ENCODE measurements around the gene MEGF11. TPM values are rescaled to one million over a fixed set of nuclear protein-coding genes. Genes with fewer than 3 reads are reported as not detected.

The MEGF11 gene
- polyA plus RNA-seq, 1 donor: 0.66 TPM

GRCh38 chr15:65949491-65949890, 304.1 kb downstream of the MEGF11 start:
- no peak overlapping the region for H3K27ac ChIP-seq (ENCODE audit: low read length)
- WGBS (ENCODE audit: insufficient coverage, low lambda C conversion rate): no CpG with 5 or more reads among the region's 6 CpGs

GRCh38 chr15:65949011-65949410, 304.5 kb downstream of the MEGF11 start:
- no peak overlapping the region for H3K4me3 ChIP-seq (ENCODE audit: low read length)
- no peak overlapping the region for H3K27ac ChIP-seq (ENCODE audit: low read length)
- no peaks in the 10 kb centered on the region for H3K9me3 ChIP-seq (ENCODE audit: control insufficient read depth, low read depth, low read length)
- H3K27me3 ChIP-seq (ENCODE audit: control insufficient read depth, insufficient read depth, low read length): peaks cover 8% of the 10 kb centered on the region
- no peaks in the 10 kb centered on the region for H3K36me3 ChIP-seq (ENCODE audit: control insufficient read depth, insufficient read depth, low read length)
- WGBS (ENCODE audit: insufficient coverage, low lambda C conversion rate): no CpG with 5 or more reads among the region's 6 CpGs
- H3K4me1 ChIP-seq (ENCODE audit: control insufficient read depth, insufficient read depth, low read length): no peaks in the 10 kb centered on the region
- DNase-seq: no peak

More at GRCh38 chr15:65949491-65949890, 304.1 kb downstream of the MEGF11 start:
- no peaks in the 10 kb centered on the region for H3K9me3 ChIP-seq (ENCODE audit: control insufficient read depth, low read depth, low read length)
- no peaks in the 10 kb centered on the region for H3K36me3 ChIP-seq (ENCODE audit: control insufficient read depth, insufficient read depth, low read length)
- DNase-seq: no peak
- H3K27me3 ChIP-seq (ENCODE audit: control insufficient read depth, insufficient read depth, low read length): peaks cover 8% of the 10 kb centered on the region
- no peak overlapping the region for H3K4me3 ChIP-seq (ENCODE audit: low read length)
- H3K4me1 ChIP-seq (ENCODE audit: control insufficient read depth, insufficient read depth, low read length): no peaks in the 10 kb centered on the region

- peak in 1 of 2 donors; percentile 43 for DNase-seq
- WGBS (ENCODE audit: insufficient coverage, low lambda C conversion rate): no CpG with 5 or more reads among the region's 8 CpGs
- Histone ChIP-seq H3K4me1 (ENCODE audit: control insufficient read depth, insufficient read depth, low read length) (no peaks in the 10 kb centered on the region), H3K27ac (ENCODE audit: low read length) (no peak overlapping the region), H3K9me3 (ENCODE audit: control insufficient read depth, low read depth, low read length) (no peaks in the 10 kb centered on the region), H3K4me3 (ENCODE audit: low read length) (no peak overlapping the region), H3K36me3 (ENCODE audit: control insufficient read depth, insufficient read depth, low read length) (no peaks in the 10 kb centered on the region), H3K27me3 (ENCODE audit: control insufficient read depth, insufficient read depth, low read length) (peaks cover 8% of the 10 kb centered on the region)
Measured at GRCh38 chr15:65948383-65948782, 305.2 kb downstream of the MEGF11 start.

- DNase-seq: no peak
- Histone ChIP-seq H3K36me3 (ENCODE audit: control insufficient read depth, insufficient read depth, low read length) (no peaks in the 10 kb centered on the region), H3K27me3 (ENCODE audit: control insufficient read depth, insufficient read depth, low read length) (peaks cover 8% of the 10 kb centered on the region), H3K4me1 (ENCODE audit: control insufficient read depth, insufficient read depth, low read length) (no peaks in the 10 kb centered on the region), H3K9me3 (ENCODE audit: control insufficient read depth, low read depth, low read length) (no peaks in the 10 kb centered on the region), H3K4me3 (ENCODE audit: low read length) (no peak overlapping the region), H3K27ac (ENCODE audit: low read length) (no peak overlapping the region)
- no CpG with 5 or more reads among the region's 3 CpGs for WGBS (ENCODE audit: insufficient coverage, low lambda C conversion rate)
Measured at GRCh38 chr15:65947041-65947440, 306.5 kb downstream of the MEGF11 start.

GRCh38 chr15:65945616-65946015, 307.9 kb downstream of the MEGF11 start:
- H3K27ac ChIP-seq (ENCODE audit: low read length): no peak overlapping the region
- H3K36me3 ChIP-seq (ENCODE audit: control insufficient read depth, insufficient read depth, low read length): no peaks in the 10 kb centered on the region
- peaks cover 8% of the 10 kb centered on the region for H3K27me3 ChIP-seq (ENCODE audit: control insufficient read depth, insufficient read depth, low read length)
- H3K4me3 ChIP-seq (ENCODE audit: low read length): no peak overlapping the region
- WGBS (ENCODE audit: insufficient coverage, low lambda C conversion rate): no CpG with 5 or more reads among the region's 6 CpGs
- H3K9me3 ChIP-seq (ENCODE audit: control insufficient read depth, low read depth, low read length): no peaks in the 10 kb centered on the region
- no peak for DNase-seq
- no peaks in the 10 kb centered on the region for H3K4me1 ChIP-seq (ENCODE audit: control insufficient read depth, insufficient read depth, low read length)

GRCh38 chr15:65944404-65944803, 309.1 kb downstream of the MEGF11 start:
- H3K9me3 ChIP-seq (ENCODE audit: control insufficient read depth, low read depth, low read length): no peaks in the 10 kb centered on the region
- no peak overlapping the region for H3K4me3 ChIP-seq (ENCODE audit: low read length)
- no peak for DNase-seq
- H3K4me1 ChIP-seq (ENCODE audit: control insufficient read depth, insufficient read depth, low read length): no peaks in the 10 kb centered on the region
- 100% methylated on average over 1 of the region's 3 CpGs for WGBS (ENCODE audit: insufficient coverage, low lambda C conversion rate)
- H3K27me3 ChIP-seq (ENCODE audit: control insufficient read depth, insufficient read depth, low read length): peaks cover 8% of the 10 kb centered on the region
- H3K27ac ChIP-seq (ENCODE audit: low read length): no peak overlapping the region
- H3K36me3 ChIP-seq (ENCODE audit: control insufficient read depth, insufficient read depth, low read length): no peaks in the 10 kb centered on the region

GRCh38 chr15:65942436-65942835, 311.1 kb downstream of the MEGF11 start:
- H3K27ac ChIP-seq (ENCODE audit: low read length): no peak overlapping the region
- H3K9me3 ChIP-seq (ENCODE audit: control insufficient read depth, low read depth, low read length): no peaks in the 10 kb centered on the region
- H3K36me3 ChIP-seq (ENCODE audit: control insufficient read depth, insufficient read depth, low read length): no peaks in the 10 kb centered on the region
- H3K4me1 ChIP-seq (ENCODE audit: control insufficient read depth, insufficient read depth, low read length): no peaks in the 10 kb centered on the region
- no peak overlapping the region for H3K4me3 ChIP-seq (ENCODE audit: low read length)
- no CpG with 5 or more reads among the region's 4 CpGs for whole genome bisulfite sequencing (ENCODE audit: insufficient coverage, low lambda C conversion rate)
- no peak for DNase-seq
- peaks cover 2% of the 10 kb centered on the region for H3K27me3 ChIP-seq (ENCODE audit: control insufficient read depth, insufficient read depth, low read length)

- no peak overlapping the region for H3K27ac ChIP-seq (ENCODE audit: low read length)
- H3K36me3 ChIP-seq (ENCODE audit: control insufficient read depth, insufficient read depth, low read length): no peaks in the 10 kb centered on the region
- no peak for DNase-seq
- no peaks in the 10 kb centered on the region for H3K27me3 ChIP-seq (ENCODE audit: control insufficient read depth, insufficient read depth, low read length)
- H3K4me1 ChIP-seq (ENCODE audit: control insufficient read depth, insufficient read depth, low read length): no peaks in the 10 kb centered on the region
- no peak overlapping the region for H3K4me3 ChIP-seq (ENCODE audit: low read length)
- no peaks in the 10 kb centered on the region for H3K9me3 ChIP-seq (ENCODE audit: control insufficient read depth, low read depth, low read length)
Measured at GRCh38 chr15:65940618-65940909, 313.0 kb downstream of the MEGF11 start.

GRCh38 chr15:65939901-65940617, 313.5 kb downstream of the MEGF11 start:
- no peak overlapping the region for H3K4me3 ChIP-seq (ENCODE audit: low read length)
- H3K9me3 ChIP-seq (ENCODE audit: control insufficient read depth, low read depth, low read length): no peaks in the 10 kb centered on the region
- no peaks in the 10 kb centered on the region for H3K36me3 ChIP-seq (ENCODE audit: control insufficient read depth, insufficient read depth, low read length)
- no CpG with 5 or more reads among the region's 10 CpGs for WGBS (ENCODE audit: insufficient coverage, low lambda C conversion rate)
- H3K27ac ChIP-seq (ENCODE audit: low read length): no peak overlapping the region
- no peaks in the 10 kb centered on the region for H3K4me1 ChIP-seq (ENCODE audit: control insufficient read depth, insufficient read depth, low read length)
- H3K27me3 ChIP-seq (ENCODE audit: control insufficient read depth, insufficient read depth, low read length): no peaks in the 10 kb centered on the region
- DNase-seq: no peak

- DNase-seq: no peak
- no peaks in the 10 kb centered on the region for H3K9me3 ChIP-seq (ENCODE audit: control insufficient read depth, low read depth, low read length)
- no CpG with 5 or more reads among the region's 4 CpGs for WGBS (ENCODE audit: insufficient coverage, low lambda C conversion rate)
- H3K27me3 ChIP-seq (ENCODE audit: control insufficient read depth, insufficient read depth, low read length): no peaks in the 10 kb centered on the region
- no peaks in the 10 kb centered on the region for H3K4me1 ChIP-seq (ENCODE audit: control insufficient read depth, insufficient read depth, low read length)
- H3K4me3 ChIP-seq (ENCODE audit: low read length): no peak overlapping the region
- H3K27ac ChIP-seq (ENCODE audit: low read length): no peak overlapping the region
- no peaks in the 10 kb centered on the region for H3K36me3 ChIP-seq (ENCODE audit: control insufficient read depth, insufficient read depth, low read length)
Measured at GRCh38 chr15:65938604-65939003, 314.9 kb downstream of the MEGF11 start.

- H3K36me3 ChIP-seq (ENCODE audit: control insufficient read depth, insufficient read depth, low read length): no peaks in the 10 kb centered on the region
- H3K27ac ChIP-seq (ENCODE audit: low read length): no peak overlapping the region
- no peaks in the 10 kb centered on the region for H3K9me3 ChIP-seq (ENCODE audit: control insufficient read depth, low read depth, low read length)
- no peak for DNase-seq
- H3K27me3 ChIP-seq (ENCODE audit: control insufficient read depth, insufficient read depth, low read length): no peaks in the 10 kb centered on the region
- no CpG with 5 or more reads among the region's 1 CpG for WGBS (ENCODE audit: insufficient coverage, low lambda C conversion rate)
- no peak overlapping the region for H3K4me3 ChIP-seq (ENCODE audit: low read length)
- H3K4me1 ChIP-seq (ENCODE audit: control insufficient read depth, insufficient read depth, low read length): no peaks in the 10 kb centered on the region
Measured at GRCh38 chr15:65937476-65937875, 316.1 kb downstream of the MEGF11 start.
